SK-N-SH treated with all-trans-retinoic acid at 6 μM for 48 hours (cell line): ENCODE results near the gene JAML.

Experiments
- ATAC-seq: fragments of 200-7000 bp; cut with Tn5 transposase; 3 replicates; pipeline ENCODE4 v1.9.1; 2020; ENCODE audit warnings: mild to moderate bottlenecking, moderate library complexity
- ARNTL ChIP-seq: fragments of 450-650 bp; formaldehyde crosslinking; IDR thresholded peaks from 2 replicates; pipeline ENCODE4 v1.5.0; 2020; ENCODE audit warnings: low read depth, mild to moderate bottlenecking, moderate library complexity, borderline replicate concordance
- BACH2 ChIP-seq: fragments of 250-450 bp; sonication (Bioruptor Pico); IDR thresholded peaks from 2 replicates; pipeline ENCODE4 v1.9.0; 2021; ENCODE audit warnings: mild to moderate bottlenecking, borderline replicate concordance
- CREB5 ChIP-seq: fragments of 250-450 bp; sonication (Bioruptor Pico); IDR thresholded peaks from 2 replicates; pipeline ENCODE4 v1.5.1; 2020; ENCODE audit warnings: low read depth, mild to moderate bottlenecking, moderate library complexity
- CSDC2 ChIP-seq: fragments of 250-450 bp; sonication (Bioruptor Pico); IDR thresholded peaks from 2 replicates; pipeline ENCODE4 v1.5.0; 2020; ENCODE audit warnings: mild to moderate bottlenecking, moderate library complexity
- ESRRG ChIP-seq: fragments of 250-450 bp; sonication (Bioruptor Pico); IDR thresholded peaks from 2 replicates; pipeline ENCODE4 v1.6.1; 2021; ENCODE audit warnings: mild to moderate bottlenecking
- ISL1 ChIP-seq: fragments of 250-450 bp; sonication (Bioruptor Pico); IDR thresholded peaks from 2 replicates; pipeline ENCODE4 v2.1.2; 2022; ENCODE audit warnings: mild to moderate bottlenecking, moderate library complexity
- OSR1 ChIP-seq: fragments of 250-450 bp; sonication (Bioruptor Pico); IDR thresholded peaks from 2 replicates; pipeline ENCODE4 v1.8.0; 2022; ENCODE audit warnings: moderate library complexity, mild to moderate bottlenecking, inconsistent platforms
- POU6F1 ChIP-seq: fragments of 250-450 bp; sonication (Bioruptor Pico); IDR thresholded peaks from 2 replicates; pipeline ENCODE4 v1.8.0; 2021; ENCODE audit warnings: low read depth, mild to moderate bottlenecking, moderate library complexity, borderline replicate concordance
- RARB ChIP-seq: fragments of 250-450 bp; sonication (Bioruptor Pico); IDR thresholded peaks from 2 replicates; pipeline ENCODE4 v1.8.0; 2021; ENCODE audit warnings: mild to moderate bottlenecking, moderate library complexity
- SNAI2 ChIP-seq: fragments of 250-450 bp; sonication (Bioruptor Pico); IDR thresholded peaks from 2 replicates; pipeline ENCODE4 v1.5.0; 2020; ENCODE audit warnings: mild to moderate bottlenecking, moderate library complexity
- TCF4 ChIP-seq: fragments of 250-450 bp; sonication (Bioruptor Pico); IDR thresholded peaks from 2 replicates; pipeline ENCODE4 v1.8.0; 2021; ENCODE audit warnings: mild to moderate bottlenecking, moderate library complexity, borderline replicate concordance
- TSHZ2 ChIP-seq: fragments of 250-450 bp; sonication (Bioruptor Pico); IDR thresholded peaks from 2 replicates; pipeline ENCODE4 v1.5.0; 2020; ENCODE audit warnings: mild to moderate bottlenecking, moderate library complexity
- ZC3H10 ChIP-seq: fragments of 250-450 bp; sonication (Bioruptor Pico); IDR thresholded peaks from 2 replicates; pipeline ENCODE4 v1.5.1; 2021; ENCODE audit warnings: mild to moderate bottlenecking, moderate library complexity
- ZFP3 ChIP-seq: fragments of 250-450 bp; sonication (Bioruptor Pico); IDR thresholded peaks from 2 replicates; pipeline ENCODE4 v1.5.0; 2020; ENCODE audit warnings: mild to moderate bottlenecking, moderate library complexity
- ZFP30 ChIP-seq: fragments of 450-650 bp; formaldehyde crosslinking; IDR thresholded peaks from 2 replicates; pipeline ENCODE4 v1.5.0; 2022; ENCODE audit warnings: mild to moderate bottlenecking, moderate library complexity
- ZNF565 ChIP-seq: fragments of 450-650 bp; formaldehyde crosslinking; conservative IDR thresholded peaks from 2 replicates; pipeline ENCODE4 v1.5.0; 2020; ENCODE audit warnings: low read depth, mild to moderate bottlenecking, moderate library complexity
- ZNF70 ChIP-seq: fragments of 450-650 bp; formaldehyde crosslinking; IDR thresholded peaks from 2 replicates; pipeline ENCODE4 v1.5.0; 2020; ENCODE audit warnings: mild to moderate bottlenecking, moderate library complexity
- TF ChIP-seq, protein P1 (sequence below): fragments of 250-450 bp; sonication (Bioruptor Pico); IDR thresholded peaks from 2 replicates; pipeline ENCODE4 v1.5.1; 2021; ENCODE audit warnings: mild to moderate bottlenecking, moderate library complexity

The JAML gene

DNA sequence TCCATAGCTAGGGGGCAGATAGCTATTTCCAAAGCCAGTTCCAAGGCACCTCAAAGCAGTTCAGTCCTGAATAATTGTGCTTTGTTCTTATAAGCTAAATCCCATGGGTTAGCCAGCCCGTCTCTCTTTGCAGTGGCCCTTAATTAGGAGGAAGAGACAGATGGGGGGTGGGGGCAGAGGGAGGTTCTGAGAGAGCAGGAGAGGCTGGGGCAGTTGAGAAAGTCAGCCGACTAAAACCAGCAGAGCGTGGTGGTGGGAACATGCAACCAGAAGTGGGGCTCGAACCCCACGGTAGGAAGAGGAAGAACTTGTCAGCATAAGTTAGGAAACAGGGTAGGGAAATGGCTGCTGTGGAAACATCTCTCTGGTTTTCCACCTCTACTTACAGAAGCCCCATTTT lies 61.3 kb downstream of the JAML start:
- no peak for ATAC-seq
- TF ChIP-seq TCF4 (CRISPR knock-in tag) (no peak), POU6F1 (CRISPR knock-in tag) (no peak), ZFP3 (CRISPR knock-in tag) (no peak)

DNA sequence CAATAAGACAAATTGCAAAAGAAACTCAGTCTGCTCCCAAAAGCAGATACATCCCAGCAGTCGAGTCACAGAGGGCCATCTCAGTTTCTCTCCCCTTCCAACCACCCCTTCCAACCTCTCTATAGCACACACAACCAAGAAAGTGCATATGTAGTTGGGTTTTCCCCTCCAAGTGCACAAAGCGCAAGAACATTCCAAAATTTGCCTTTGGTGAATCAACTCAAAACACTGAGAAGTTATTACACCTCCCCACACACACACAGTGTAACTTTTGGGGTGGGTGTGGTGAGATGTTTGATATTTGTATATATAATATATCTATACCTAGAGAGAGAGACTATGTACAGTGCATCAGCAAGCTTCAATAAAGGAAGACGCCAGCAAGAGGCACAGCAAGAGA lies 62.0 kb downstream of the JAML start:
- TF ChIP-seq ZNF70 (CRISPR knock-in tag) (no peak), CSDC2 (CRISPR knock-in tag) (no peak), RARB (CRISPR knock-in tag) (no peak), POU6F1 (CRISPR knock-in tag) (no peak), ZNF565 (CRISPR knock-in tag) (no peak), ESRRG (CRISPR knock-in tag) (no peak), ISL1 (CRISPR knock-in tag) (no peak), ZC3H10 (CRISPR knock-in tag) (no peak), OSR1 (CRISPR knock-in tag) (no peak), ARNTL (CRISPR knock-in tag) (no peak), ZFP30 (CRISPR knock-in tag) (no peak), SNAI2 (CRISPR knock-in tag) (no peak), BACH2 (CRISPR knock-in tag) (no peak)
- TF ChIP-seq, protein P1, sequence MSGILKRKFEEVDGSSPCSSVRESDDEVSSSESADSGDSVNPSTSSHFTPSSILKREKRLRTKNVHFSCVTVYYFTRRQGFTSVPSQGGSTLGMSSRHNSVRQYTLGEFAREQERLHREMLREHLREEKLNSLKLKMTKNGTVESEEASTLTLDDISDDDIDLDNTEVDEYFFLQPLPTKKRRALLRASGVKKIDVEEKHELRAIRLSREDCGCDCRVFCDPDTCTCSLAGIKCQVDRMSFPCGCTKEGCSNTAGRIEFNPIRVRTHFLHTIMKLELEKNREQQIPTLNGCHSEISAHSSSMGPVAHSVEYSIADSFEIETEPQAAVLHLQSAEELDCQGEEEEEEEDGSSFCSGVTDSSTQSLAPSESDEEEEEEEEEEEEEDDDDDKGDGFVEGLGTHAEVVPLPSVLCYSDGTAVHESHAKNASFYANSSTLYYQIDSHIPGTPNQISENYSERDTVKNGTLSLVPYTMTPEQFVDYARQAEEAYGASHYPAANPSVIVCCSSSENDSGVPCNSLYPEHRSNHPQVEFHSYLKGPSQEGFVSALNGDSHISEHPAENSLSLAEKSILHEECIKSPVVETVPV: no peak
- no peak for ATAC-seq

- ATAC-seq: no peak
- TF ChIP-seq TCF4 (CRISPR knock-in tag): no peak
- no peak for TF ChIP-seq ZNF70 (CRISPR knock-in tag)
- TF ChIP-seq ISL1 (CRISPR knock-in tag): no peak
- no peak for TF ChIP-seq POU6F1 (CRISPR knock-in tag)
- no peak for TF ChIP-seq TSHZ2 (CRISPR knock-in tag)
- no peak for TF ChIP-seq CREB5 (CRISPR knock-in tag)
- no peak for TF ChIP-seq CSDC2 (CRISPR knock-in tag)
These were observed 63.0 kb downstream of the JAML start for GRCh38 chr11:118161786-118162185.
